Measurements from ENCODE around the gene TMEM54.

DNA sequence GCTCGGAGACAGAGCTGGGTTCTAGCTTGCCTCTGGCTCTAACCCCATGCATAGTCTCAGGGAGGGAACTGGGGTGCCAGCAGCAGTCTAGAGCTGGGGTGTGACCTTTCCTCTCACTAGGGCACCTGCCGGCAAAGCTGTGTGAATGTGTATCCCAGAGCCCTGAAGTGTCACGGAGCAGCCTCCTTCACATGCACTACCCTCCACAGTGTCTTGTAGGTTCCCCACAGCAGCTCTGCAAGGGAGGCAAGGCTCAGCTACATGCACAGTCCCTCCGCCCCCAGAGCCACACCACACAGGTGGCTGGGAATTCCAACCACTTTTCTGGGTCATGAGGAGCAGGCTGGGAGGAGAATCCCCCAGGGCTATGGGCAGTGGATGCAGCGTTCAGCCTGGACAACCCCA lies 22.6 kb downstream of the TMEM54 start:
- TF ChIP-seq CTCF (IDR thresholded peaks at IDR 0.05; ENCODE audit: low read length) (no peak), EZH2 (IDR thresholded peaks at IDR 0.05; ENCODE audit: borderline replicate concordance, low read length) (no peak)

All from OCI-LY1 (cell line).